Panc1 (cell line): ENCODE measurements around the gene ZDHHC8. TPM values are rescaled to one million over a fixed set of nuclear protein-coding genes. Genes with fewer than 3 reads are reported as not detected.
A peak's percentile ranks its signal among the peaks of the same experiment; 100 is the strongest.

Experiments used
- ATAC-seq: fragments of 200-7000 bp; cut with Tn5 transposase; 2 replicates; pipeline ENCODE4 v1.9.1; 2020; ENCODE audit warnings: mild to moderate bottlenecking, moderate library complexity
- BruUV-seq: library from RNA; stranded (reverse); fragments of 400-500 nt; replicated peaks from 2 replicates; lab custom pipeline; 2021; lab: Mats Ljungman, UMichigan
- CTCF ChIA-PET: fragments of 300-600 bp; sonication (Branson Sonifier 250); formaldehyde crosslinking; loops from one replicate; lab custom pipeline; 2022; ENCODE audit warnings: antibody characterized with exemption; lab: Charles Lee
- POLR2A ChIA-PET: fragments of 300-600 bp; sonication (Branson Sonifier 250); formaldehyde crosslinking; loops from one replicate; lab custom pipeline; 2022; ENCODE audit warnings: antibody characterized with exemption; lab: Charles Lee
- DNase-seq: peaks from one replicate; pipeline ENCODE4 v3.0.0-alpha.2; 2010; ENCODE audit warnings: low read depth, low spot score
- H3K27ac ChIP-seq: 2 replicates; pipeline ENCODE4 v1.5.1; 2011; ENCODE audit warnings: mild to moderate bottlenecking, low read length, inconsistent platforms
- H3K27me3 ChIP-seq: fragments of 200-500 bp; sonication (Bioruptor generic); 2 replicates; pipeline ENCODE4 v1.6.0; 2014; ENCODE audit warnings: low read length, inconsistent platforms; ENCODE audit not compliant: control insufficient read depth, insufficient read depth
- H3K36me3 ChIP-seq: fragments of 200-500 bp; sonication (Bioruptor generic); 2 replicates; pipeline ENCODE4 v1.5.1; 2014; ENCODE audit warnings: inconsistent platforms, mild to moderate bottlenecking, low read length, moderate library complexity; ENCODE audit not compliant: control insufficient read depth, insufficient read depth
- H3K4me1 ChIP-seq: 2 replicates; pipeline ENCODE4 v1.5.1; 2011; ENCODE audit warnings: inconsistent platforms, mild to moderate bottlenecking, low read length, moderate library complexity; ENCODE audit not compliant: control insufficient read depth, insufficient read depth
- H3K4me3 ChIP-seq, 2 experiments: 2 replicates each; pipeline ENCODE4 v1.5.1; 2011 to 2012; ENCODE audit warnings: low read depth in 2 of 2, low read length in 2 of 2, mild to moderate bottlenecking in 2 of 2, inconsistent platforms in 1 of 2, moderate library complexity in 1 of 2
- H3K9me3 ChIP-seq: fragments of 200-500 bp; sonication (Bioruptor generic); 2 replicates; pipeline ENCODE4 v1.5.1; 2014; ENCODE audit warnings: low read depth, mild to moderate bottlenecking, inconsistent platforms, low read length, moderate library complexity; ENCODE audit not compliant: control insufficient read depth, insufficient read depth
- CTCF ChIP-seq: fragments of 450-650 bp; IDR thresholded peaks from 2 replicates; pipeline ENCODE4 v1.5.1; 2017; ENCODE audit warnings: mild to moderate bottlenecking
- POLR2AphosphoS5 ChIP-seq: IDR thresholded peaks from 2 replicates; pipeline ENCODE4 v1.6.1; 2012; ENCODE audit warnings: mild to moderate bottlenecking, low read depth, low read length, moderate library complexity
- REST ChIP-seq, 2 experiments: IDR thresholded peaks; 2 replicates each; pipeline ENCODE4 v1.6.1; 2011 to 2012; ENCODE audit warnings: low read depth in 2 of 2, control low read depth in 1 of 2, low read length in 1 of 2, mild to moderate bottlenecking in 1 of 2, moderate library complexity in 1 of 2; ENCODE audit not compliant: insufficient read depth in 1 of 2
- SIN3A ChIP-seq: IDR thresholded peaks from 2 replicates; pipeline ENCODE4 v1.6.1; 2012; ENCODE audit warnings: low read depth, mild to moderate bottlenecking, low read length, moderate library complexity, borderline replicate concordance; ENCODE audit not compliant: insufficient read depth
- TCF7L2 ChIP-seq: IDR thresholded peaks from 2 replicates; pipeline ENCODE4 v1.6.1; 2011; ENCODE audit warnings: mild to moderate bottlenecking, low read depth, low read length, inconsistent platforms
- in situ Hi-C: cut with HindIII; loops from 2 replicates; pipeline ENCODE4 v1.10.0; 2016; ENCODE audit warnings: low sequenced_read_pairs, low pct_unique_long_range_greater_than_20kb
- intact Hi-C: fragments of 100-400 bp; cut with micrococcal nuclease; formaldehyde crosslinking; loops from one replicate; pipeline ENCODE4 v1.10.0; 2022; ENCODE audit not compliant: unreplicated experiment
- total RNA-seq: library from RNA; stranded (reverse); gene quantifications from one replicate; pipeline ENCODE4 v1.2.1, GENCODE V29; 2021; ENCODE audit not compliant: unreplicated experiment

Gene ZDHHC8
- total RNA-seq, 1 experiment from 2014 or later = 79.0 TPM

- CTCF ChIA-PET = no interaction called here
- peak overlapping the region; percentile 86 for H3K27ac ChIP-seq
- H3K9me3 ChIP-seq = no peaks in the 10 kb centered on the region
- peaks cover 17% of the 10 kb centered on the region for H3K36me3 ChIP-seq
- POLR2A ChIA-PET = no interaction called here
- in situ Hi-C loops (no loop called here), intact Hi-C loops (no loop called here)
- BruUV-seq = TSS peak; percentile 75
- TF ChIP-seq POLR2AphosphoS5 = no peak
- TF ChIP-seq TCF7L2 = no peak
- TF ChIP-seq CTCF = no peak
- no peak for TF ChIP-seq REST (IDR thresholded peaks at IDR 0.05; ENCODE audit: insufficient read depth in 1 of 2, low read depth in 2 of 2, low read length in 1 of 2)
- H3K4me3 ChIP-seq = peak overlapping the region; percentile 74 to 86
- no peaks in the 10 kb centered on the region for H3K27me3 ChIP-seq
- peaks cover 19% of the 10 kb centered on the region for H3K4me1 ChIP-seq
- ATAC-seq = no peak
- DNase-seq = no peak
Measured at GRCh38 chr22:20116376-20116950, 15.1 kb upstream of the ZDHHC8 start.

GRCh38 chr22:20116951-20117632, 14.5 kb upstream of the ZDHHC8 start, which contains the start of gene TRMT2A:
TSS of gene TRMT2A (minus strand) at chr22:20117226. CDS start at chr22:20116906, 320 bp downstream.
- DNase-seq = peak; percentile 77
- CTCF ChIA-PET = no interaction called here
- peak; percentile 85 for ATAC-seq
- H3K9me3 ChIP-seq = no peaks in the 10 kb centered on the region
- POLR2A ChIA-PET = interaction anchor here (0.7 kb wide), 1 partner anchor 103 kb away, joined by 6 read pairs; no protein-coding TSS in a partner anchor
- TF ChIP-seq POLR2AphosphoS5 (peak; percentile 52; the same call in 1 of the 2 replicates), TCF7L2 (no peak), REST (IDR thresholded peaks at IDR 0.05; ENCODE audit: insufficient read depth in 1 of 2, low read depth in 2 of 2, low read length in 1 of 2) (0 out of 4 replicates have a peak, but pooled peaks of 1 of the 2 experiments have one; percentile 7), CTCF (no peak), SIN3A (peak; percentile 83; the same call in 1 of the 2 replicates)
- H3K4me1 ChIP-seq = peaks cover 19% of the 10 kb centered on the region
- H3K27ac ChIP-seq = peak within 1 kb of the TSS; percentile 94
- H3K36me3 ChIP-seq = peaks cover 18% of the 10 kb centered on the region
- no TSS peak for BruUV-seq
- in situ Hi-C loops (no loop called here), intact Hi-C loops (no loop called here)
- H3K27me3 ChIP-seq = no peaks in the 10 kb centered on the region
- H3K4me3 ChIP-seq = peak within 1 kb of the TSS; percentile 82 to 86
